Measurements from ENCODE around the gene LHX4.

GRCh38 chr1:180181996-180182642 lies 47.9 kb upstream of the LHX4 start:
- TF ChIP-seq CTCF (IDR thresholded peaks at IDR 0.05; ENCODE audit: insufficient read depth, low read depth, low read length) = no peak
- TF ChIP-seq EZH2 (IDR thresholded peaks at IDR 0.05; ENCODE audit: insufficient read depth, low read length) = no peak

All from astrocyte (in vitro differentiated cells and primary cell).